Astrocyte of the hippocampus (primary cell): ENCODE measurements around the gene CCS.

Experiments
- DNase-seq: peaks from one replicate; pipeline ENCODE4 v3.0.0; 2011; ENCODE audit warnings: low read depth, low spot score

The CCS gene

DNA sequence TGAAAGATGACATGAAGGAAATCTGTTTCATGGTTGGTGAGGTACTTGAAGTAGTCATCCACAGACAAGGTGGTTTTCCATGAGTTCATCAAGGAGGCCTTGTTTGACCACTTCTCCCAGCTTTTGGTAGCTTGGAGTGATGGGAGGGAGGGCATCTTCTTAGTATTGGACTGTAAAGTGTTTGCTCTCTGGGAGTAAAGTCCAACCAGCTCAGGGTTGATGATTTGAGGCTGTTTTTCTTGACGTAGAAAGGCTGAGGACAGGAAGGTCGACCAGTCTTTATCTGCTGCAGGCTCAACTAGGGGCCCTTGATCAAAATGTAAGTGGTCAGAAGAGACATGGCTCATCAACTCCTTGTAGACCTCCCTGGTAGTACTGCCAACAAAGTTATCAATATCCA is 1.8 kb upstream of the CCS start:
- DNase-seq: no peak

DNA sequence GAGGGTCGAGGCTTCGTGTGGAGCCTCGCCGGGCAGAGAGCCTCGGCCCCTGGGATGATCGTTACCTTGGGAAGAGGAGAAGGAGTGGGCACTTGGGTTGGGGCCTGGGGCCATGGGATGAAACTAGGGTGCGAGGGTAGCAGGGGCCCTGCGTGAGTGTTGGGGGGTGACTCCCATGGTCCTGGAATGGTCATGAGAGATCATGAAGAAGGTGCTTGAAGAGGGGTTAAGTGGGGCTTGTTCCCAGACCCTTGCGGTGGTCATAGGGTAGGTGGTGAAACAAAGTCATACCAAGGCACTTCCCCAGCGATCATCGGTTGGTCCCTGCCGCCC is 284 bp downstream of the CCS start:
- no peak for DNase-seq

DNA sequence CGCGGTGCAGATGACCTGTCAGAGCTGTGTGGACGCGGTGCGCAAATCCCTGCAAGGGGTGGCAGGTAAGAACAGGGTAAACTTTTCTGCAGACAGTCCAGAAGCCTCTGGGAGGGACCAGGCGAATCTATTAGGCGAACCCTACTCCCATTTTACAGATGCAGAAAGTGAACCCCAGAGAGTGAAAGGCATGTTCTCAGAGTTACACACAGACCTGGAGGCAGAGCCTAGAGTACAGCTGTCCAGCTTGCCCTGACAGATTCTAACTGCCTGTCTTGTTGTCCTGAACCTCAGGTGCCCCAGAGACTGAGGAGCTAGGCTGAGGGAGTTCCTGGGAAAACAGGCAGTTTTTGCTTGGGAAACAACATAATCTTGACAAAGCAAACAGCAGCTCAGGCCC is 665 bp downstream of the CCS start:
- DNase-seq: no peak

DNA sequence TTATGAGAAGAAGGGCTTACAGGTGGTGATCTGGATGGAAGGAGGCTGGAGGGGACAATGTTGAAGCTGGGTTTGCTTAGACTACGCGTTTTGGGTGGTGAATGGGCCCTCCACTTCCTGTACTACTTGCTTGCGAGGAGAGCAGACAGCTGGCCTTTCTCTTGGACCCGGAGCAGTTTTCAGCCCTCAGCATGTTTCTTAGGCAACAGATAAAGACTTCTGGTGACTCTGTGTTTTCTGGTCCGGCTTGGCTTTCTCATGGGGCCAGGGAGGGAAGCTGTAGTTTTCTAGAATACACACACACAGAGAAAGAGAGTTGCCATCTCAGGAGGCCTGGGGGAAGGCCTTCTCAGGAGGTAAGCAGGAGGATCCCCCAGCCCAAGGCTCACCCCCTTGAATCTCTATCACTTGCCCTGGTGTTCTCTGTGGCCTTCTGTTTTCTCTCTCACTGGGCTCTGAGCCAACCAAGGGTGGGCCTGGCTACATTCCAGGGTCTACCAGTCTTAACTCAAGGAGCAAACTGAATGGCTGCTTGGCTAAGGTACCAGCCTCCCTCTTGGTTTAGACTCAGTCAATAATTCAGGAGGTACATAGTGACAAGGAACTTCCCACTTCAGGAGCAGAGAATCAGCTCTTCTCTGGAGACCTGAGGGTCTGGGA is 2.4 kb downstream of the CCS start:
- peak; percentile 36 for DNase-seq

DNA sequence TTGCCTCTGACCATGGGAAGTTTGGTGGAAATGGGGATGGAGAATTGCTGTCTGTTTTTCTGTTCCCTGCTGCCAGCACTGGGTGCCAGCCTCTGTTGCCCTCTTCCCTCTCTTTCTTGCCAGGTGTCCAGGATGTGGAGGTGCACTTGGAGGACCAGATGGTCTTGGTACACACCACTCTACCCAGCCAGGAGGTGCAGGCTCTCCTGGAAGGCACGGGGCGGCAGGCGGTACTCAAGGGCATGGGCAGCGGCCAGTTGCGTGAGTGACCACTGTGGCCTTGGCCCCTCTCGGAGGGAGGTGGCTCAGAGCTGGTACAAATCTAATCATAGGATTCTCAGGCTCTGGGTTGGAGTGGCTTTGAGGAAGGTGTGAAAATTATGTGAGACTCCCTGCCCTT is 6.0 kb downstream of the CCS start:
- DNase-seq: no peak

DNA sequence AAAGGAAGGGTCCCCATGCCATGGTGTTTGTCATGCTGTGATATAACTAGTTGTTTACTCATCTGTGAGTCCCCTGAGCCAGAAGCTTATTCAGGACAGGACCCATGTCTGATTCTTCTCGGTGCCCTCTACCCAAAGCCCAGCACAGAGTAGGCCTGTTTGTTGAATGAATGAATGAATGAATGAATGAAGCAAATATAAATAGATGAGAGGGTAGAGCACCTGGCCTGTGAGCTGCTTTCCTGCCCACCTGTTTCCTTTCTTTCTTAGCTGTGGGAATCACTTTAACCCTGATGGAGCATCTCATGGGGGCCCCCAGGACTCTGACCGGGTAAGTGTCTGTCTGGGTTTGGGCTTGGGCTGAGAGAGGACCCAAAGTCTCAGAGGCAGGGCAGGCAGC is 7.2 kb downstream of the CCS start:
- no peak for DNase-seq

DNA sequence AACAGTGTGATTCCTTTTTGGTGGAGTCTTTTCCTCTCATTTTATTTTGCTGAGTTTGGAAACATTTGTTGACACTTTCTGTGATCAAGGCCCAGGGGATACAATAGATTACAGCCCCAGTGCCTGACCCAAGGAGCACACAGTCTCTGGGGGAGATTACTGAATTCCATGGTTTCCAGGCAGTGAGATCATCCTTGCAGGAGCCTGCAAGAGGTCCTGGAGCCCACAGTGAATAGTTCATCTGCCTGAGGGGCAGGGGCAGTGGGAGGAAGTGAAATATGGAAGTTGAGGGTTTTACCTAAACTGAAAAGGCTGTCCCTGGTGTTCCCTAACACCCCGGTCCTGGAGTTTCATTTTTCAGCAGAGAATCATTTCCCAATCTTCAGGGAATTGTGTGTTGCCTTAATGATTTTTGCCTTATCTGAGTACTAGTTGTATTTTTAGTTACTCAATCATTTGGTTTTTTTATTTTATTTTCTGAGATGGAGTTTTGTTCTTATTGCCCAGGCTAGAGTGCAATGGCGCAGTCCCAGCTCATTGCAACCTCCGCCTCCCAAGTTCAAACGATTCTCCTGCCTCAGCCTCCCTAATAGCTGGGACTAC is 7.7 kb downstream of the CCS start:
- peak; percentile 36 for DNase-seq

DNA sequence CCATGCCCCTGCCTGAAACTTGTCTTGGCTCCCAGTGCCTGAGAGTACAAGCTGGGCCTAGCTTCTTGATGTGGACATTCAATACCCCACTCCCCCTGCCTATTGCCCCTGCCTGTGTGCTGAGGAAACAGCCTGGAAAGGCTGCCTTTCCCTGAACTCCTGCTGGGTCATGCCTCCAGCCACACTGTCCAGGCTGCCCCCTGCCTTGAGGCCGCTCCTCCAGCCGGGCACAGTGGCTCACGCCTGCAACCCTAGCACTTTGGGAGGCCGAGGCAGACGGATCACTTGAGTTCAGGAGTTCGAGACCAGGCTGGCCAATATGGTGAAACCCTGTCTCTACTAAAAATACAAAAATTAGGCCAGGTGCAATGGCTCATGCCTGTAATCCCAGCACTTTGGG is 10.1 kb downstream of the CCS start:
- DNase-seq: no peak

DNA sequence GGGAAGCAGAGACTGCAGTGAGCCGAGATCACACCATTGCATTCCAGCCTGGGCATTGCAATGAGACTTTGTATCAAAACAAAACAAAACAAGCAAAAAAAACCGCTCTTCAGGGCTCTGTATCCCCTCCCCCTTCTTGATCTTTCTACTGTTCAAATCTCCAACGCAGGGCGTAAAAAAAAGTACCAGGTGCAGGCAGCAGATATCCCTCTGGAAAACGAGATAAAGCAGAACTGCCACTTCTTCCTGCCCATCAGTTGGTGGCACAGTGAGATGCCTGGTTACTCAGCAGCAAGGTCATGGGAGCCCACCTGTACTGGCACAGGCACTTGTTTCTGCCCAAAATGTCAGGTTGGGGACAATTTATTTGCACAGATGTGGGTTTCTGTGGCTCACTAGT is 11.2 kb downstream of the CCS start:
- no peak for DNase-seq

DNA sequence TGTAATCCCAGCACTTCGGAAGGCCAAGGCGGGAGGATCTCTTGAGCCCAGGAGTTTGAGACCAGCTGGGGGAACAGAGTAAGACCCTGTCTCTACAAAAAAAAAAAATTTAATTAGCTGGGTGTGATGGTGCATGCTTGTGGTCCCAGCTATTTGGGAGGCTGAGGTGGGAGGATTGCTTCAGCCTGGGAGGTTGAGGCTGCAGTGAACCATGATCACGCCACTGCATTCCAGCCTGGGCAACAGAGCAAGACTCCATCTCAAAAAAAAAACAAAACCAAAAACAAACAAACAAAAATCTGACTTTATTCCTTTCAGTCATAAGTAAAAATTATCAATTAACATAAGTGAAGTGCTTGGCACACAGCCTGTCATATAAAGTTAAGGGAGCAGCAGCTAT is 13.6 kb downstream of the CCS start:
- peak; percentile 21 for DNase-seq

DNA sequence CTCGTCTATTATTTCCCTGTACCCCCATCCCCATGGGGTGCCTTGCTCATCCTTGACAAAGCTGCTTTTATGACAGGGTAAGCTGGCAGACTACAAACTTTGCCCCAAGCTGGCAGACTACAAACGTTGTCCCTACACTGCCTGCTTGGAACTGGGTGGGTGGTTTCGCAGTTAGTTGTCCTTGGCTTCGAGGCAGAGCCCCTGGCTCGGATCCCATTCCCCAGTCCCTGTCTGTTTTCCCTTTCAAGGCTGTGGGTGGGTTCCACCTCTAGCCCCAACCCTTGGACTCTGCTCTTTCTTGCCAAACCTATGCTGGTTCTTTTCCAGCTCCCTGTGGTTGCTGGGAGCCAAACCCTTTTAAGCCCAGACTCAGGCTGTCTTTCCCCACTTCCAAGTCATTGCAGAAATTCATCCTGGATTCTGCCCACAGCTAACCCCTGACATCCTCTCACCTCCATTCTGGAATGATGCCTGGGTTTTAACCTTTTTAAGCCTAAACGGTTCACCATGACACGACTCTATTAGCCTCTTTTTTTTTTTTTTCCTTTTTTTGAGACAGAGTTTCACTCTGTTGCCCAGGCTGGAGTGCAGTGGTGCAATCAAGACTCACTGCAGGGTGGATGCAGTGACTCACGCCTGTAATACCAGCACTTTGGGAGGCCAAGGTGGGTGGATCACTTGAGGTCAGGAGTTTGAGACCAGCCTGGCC is 14.3 kb downstream of the CCS start:
- peak; percentile 91 for DNase-seq

DNA sequence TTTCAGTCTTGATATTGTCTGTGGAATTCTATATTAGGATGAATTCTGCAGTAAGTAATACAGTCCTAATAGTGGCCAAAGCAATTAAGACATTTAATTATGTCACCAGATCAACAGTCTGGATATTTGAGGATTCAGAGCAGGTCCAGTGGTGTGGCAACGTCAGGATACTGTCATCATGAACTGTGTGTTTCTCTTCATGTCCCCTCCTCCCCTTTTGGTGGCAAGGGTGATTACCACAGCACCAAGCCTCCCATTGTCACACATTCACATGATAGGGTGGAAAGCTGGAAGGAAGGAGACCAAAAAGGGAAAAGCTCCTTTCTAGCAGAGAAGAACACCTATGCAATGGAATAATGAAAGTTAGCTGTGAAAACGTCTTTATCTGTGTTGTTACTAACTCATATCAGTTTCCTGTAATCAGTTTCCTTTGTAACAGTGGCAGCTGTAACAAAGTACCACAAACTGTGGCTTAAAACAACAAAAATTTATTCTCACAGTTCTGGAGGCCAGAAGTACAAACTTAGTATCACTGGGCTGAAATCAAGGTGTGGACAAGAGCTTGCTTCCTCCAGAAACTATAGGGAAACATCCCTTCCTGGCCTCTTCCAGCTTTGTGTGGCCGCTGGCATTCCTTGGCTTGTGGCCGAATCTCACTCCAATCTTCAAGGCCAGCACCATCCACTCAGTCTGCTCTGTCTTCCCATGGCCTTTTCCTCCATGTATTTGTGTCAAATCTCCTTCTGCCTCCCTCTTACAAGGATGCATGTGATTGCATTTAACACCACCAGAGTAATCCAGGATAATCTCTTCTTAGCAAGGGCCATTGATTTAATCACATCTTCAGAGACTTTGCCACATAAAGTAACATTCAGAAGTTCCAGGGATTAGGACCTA is 17.0 kb downstream of the CCS start:
- no peak for DNase-seq

DNA sequence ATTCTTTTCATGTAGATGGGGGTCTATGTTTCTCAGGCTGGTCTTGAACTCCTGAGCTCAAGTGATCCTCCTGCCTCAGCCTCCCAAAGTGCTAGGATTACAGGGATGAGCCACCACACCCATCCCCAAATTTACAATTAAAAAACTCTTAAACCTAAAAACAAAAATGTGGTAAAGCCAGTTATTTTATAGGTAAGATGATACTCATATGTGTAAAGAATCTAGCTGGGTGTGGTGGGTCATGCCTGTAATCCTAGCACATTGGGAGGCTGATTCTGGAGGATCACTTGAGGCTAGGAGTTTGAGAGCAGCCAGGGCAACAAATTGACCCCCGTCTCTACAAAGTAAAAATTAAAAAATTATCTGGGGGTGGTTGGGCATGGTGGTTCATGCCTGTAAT is 19.5 kb downstream of the CCS start:
- DNase-seq: no peak

DNA sequence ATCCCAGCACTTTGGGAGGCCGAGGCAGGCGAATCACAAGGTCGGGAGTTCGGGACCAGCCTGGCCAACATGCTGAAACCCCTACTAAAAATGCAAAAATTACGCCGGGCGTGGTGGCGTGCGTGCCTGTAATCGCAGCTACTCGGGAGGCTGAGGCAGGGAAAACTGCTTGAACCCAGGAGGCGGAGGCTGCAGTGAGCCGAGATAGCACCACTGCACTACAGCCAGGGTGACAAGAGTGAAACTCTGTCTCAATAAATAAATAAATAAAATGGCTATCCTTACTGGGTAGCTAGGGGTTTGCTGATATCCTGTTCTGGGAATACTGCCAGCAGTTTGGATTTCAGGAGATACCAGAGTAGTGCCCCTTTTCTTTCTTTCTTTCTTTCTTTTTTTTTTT is 21.1 kb downstream of the CCS start:
- DNase-seq: no peak

DNA sequence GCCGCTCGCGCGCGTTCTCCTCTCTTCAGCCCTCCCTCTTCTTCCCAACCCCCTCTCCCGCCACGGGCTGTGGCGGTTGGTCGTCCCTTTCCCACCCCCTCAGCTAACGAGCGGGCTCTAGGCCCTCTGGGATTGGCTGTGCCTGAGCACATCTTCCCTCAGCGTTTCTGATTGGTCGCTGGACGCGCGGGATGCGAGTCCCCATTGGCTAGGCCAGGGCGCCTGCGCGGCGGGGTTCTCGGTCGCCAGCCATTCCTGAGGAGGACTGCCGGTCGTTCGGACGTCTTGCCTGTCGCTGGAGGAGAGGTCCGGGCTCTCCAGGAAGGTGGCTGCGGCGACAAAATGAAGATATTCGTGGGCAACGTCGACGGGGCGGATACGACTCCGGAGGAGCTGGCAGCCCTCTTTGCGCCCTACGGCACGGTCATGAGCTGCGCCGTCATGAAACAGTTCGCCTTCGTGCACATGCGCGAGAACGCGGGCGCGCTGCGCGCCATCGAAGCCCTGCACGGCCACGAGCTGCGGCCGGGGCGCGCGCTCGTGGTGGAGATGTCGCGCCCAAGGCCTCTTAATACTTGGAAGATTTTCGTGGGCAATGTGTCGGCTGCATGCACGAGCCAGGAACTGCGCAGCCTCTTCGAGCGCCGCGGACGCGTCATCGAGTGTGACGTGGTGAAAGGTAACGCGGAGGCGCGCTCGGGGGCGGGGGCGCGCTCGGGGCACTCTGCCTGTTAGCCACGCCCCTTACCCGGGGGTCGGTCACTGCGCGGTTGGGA is 23.6 kb downstream of the CCS start, which contains the start of gene RBM14:
TSS of gene RBM14 (plus strand) at position 252 of the 776 bp plus-strand sequence. CDS start at position 343, 91 bp downstream.
- peak; percentile 100 for DNase-seq

DNA sequence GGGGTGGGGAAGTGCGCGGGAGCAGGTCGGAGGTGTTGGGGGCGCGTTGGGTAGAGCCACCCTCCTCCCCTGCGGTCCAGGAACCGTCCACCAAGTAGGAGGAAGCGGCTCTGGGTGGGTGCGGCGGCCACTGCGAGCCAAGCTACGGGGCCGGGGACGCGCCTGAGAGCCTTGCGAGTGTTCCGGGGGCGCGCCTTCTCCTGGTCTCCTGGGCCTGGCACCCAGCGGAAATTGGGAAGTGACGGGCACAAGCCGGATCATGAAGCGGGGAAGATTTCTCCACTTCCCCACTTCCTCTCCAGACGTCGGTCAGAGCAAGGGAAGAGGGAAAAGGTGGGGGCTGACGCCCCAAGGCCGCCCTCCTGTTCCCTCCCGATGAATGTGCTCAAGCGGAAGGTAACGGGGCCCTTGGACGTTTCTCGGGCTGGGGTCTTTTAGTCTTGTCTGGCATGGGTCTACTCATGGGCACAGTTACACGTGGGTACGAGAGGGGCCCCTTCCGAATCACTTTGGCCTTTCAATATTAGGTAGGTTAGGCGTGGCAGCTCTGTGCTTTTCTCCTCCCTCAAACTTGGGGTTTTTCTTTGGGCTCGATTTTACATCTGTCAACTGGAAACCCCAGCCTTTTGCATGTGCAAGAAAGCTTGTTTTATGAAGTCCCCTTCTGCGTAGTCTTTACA is 24.3 kb downstream of the CCS start:
- DNase-seq: no peak

DNA sequence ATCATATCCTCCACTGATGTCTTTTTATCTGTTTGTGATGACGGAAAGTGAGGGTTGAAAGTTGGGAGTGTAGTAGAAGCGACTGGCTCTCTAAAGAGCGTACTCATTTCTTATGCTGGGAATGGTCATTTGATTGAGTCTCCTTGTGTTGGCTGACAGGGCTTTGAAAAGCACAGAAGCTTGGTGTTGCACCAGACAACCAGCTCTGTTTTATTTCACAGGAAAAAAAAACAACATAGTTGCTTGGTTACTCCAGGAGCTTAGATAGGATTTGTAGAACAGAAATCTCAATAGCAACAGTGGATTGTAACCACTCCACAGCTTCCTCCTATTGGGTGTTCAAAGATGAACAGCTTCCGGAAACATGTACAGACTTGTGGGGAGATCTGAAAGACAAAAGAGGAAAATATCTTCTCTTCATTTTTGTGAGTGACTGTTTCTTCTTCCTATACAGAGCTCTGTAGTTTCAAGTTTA is 26.1 kb downstream of the CCS start:
- DNase-seq: peak; percentile 80

DNA sequence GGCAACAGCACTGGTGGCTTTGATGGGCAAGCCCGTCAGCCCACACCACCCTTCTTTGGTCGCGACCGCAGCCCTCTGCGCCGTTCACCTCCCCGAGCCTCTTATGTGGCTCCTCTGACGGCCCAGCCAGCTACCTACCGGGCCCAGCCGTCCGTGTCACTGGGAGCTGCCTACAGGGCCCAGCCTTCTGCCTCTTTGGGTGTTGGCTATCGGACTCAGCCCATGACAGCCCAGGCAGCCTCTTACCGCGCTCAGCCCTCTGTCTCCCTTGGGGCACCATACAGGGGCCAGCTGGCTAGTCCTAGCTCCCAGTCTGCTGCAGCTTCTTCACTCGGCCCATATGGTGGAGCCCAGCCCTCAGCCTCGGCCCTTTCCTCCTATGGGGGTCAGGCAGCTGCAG is 31.5 kb downstream of the CCS start:
- DNase-seq: no peak

DNA sequence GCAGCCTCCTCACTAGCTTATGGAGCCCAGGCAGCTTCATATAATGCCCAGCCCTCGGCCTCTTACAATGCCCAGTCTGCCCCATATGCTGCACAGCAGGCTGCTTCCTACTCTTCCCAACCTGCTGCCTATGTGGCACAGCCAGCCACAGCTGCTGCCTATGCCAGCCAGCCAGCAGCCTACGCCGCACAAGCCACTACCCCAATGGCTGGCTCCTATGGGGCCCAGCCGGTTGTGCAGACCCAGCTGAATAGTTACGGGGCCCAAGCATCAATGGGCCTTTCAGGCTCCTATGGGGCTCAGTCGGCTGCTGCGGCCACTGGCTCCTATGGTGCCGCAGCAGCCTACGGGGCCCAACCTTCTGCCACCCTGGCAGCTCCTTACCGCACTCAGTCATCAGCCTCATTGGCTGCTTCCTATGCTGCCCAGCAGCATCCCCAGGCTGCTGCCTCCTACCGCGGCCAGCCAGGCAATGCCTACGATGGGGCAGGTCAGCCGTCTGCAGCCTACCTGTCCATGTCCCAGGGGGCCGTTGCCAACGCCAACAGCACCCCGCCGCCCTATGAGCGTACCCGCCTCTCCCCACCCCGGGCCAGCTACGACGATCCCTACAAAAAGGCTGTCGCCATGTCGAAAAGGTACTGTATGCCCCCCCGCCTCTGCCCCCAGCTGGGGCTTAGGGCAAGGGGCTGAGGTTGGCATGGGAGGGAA is 32.2 kb downstream of the CCS start:
- DNase-seq: no peak

DNA sequence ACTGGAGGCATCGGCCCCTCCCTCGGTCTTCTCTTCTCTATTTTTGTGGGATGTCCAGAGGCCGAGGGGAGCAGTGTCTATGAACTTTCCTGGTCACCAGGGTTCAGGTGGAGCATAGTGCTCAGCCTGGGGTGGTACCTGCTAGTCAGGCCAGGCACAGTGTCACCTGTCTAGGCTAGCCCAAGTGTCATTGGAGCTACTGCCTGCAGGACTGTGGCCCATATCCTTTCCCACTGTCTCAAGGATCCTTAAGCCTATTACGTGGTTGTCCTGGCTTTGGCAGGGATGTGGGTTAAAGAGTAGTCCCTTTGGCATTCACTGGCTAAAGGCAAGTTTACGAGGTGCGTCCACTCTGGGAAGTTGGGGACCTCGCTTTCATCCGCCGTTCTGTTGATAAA is 32.8 kb downstream of the CCS start:
- no peak for DNase-seq
